GM19463 (cell line): ENCODE data around the gene MEGF9.
A peak's percentile ranks its signal among the peaks of the same experiment; 100 is the strongest.
"Not testable (repeated sequence)": the region's sequence is repeated elsewhere in the genome, so short reads cannot be mapped to it uniquely, and the experiment has no call there.

Source experiments
- ATAC-seq: cut with Tn5 transposase; IDR thresholded peaks from one replicate; pipeline ENCODE4 v1.9.1; 2021; ENCODE audit warnings: mild to moderate bottlenecking, moderate library complexity; ENCODE audit not compliant: unreplicated experiment

The MEGF9 gene

GRCh38 chr9:120580051-120580896 is 134.0 kb downstream of the MEGF9 start, which contains the start of gene CDK5RAP2:
Gene CDK5RAP2 (minus strand): TSS chr9:120580167. CDS start chr9:120579978, 189 bp downstream.
- ATAC-seq = peak; percentile 87

GRCh38 chr9:120579139-120580050 is 134.9 kb downstream of the MEGF9 start:
- peak; percentile 18 for ATAC-seq

- ATAC-seq = no peak
These were observed 139.8 kb downstream of the MEGF9 start for GRCh38 chr9:120574473-120574872.

GRCh38 chr9:120572472-120572871 is 141.8 kb downstream of the MEGF9 start:
- ATAC-seq = no peak

GRCh38 chr9:120571443-120572257 is 142.6 kb downstream of the MEGF9 start:
- ATAC-seq = no peak

GRCh38 chr9:120570296-120570695 is 144.0 kb downstream of the MEGF9 start:
- no peak for ATAC-seq

- ATAC-seq = no peak
These were observed 144.7 kb downstream of the MEGF9 start for GRCh38 chr9:120569556-120569955.

GRCh38 chr9:120568816-120569215 is 145.5 kb downstream of the MEGF9 start:
- ATAC-seq = no peak

GRCh38 chr9:120567874-120568273 is 146.4 kb downstream of the MEGF9 start:
- ATAC-seq = no peak

- ATAC-seq = no peak
These were observed 147.2 kb downstream of the MEGF9 start for GRCh38 chr9:120567081-120567480.

- no peak for ATAC-seq
These were observed 149.7 kb downstream of the MEGF9 start for GRCh38 chr9:120564589-120564988.

- no peak for ATAC-seq
These were observed 151.3 kb downstream of the MEGF9 start for GRCh38 chr9:120562861-120563443.

GRCh38 chr9:120561709-120562108 is 152.6 kb downstream of the MEGF9 start:
- ATAC-seq = no peak

- ATAC-seq = no peak
These were observed 154.7 kb downstream of the MEGF9 start for GRCh38 chr9:120559546-120559945.

- ATAC-seq = no peak
These were observed 155.8 kb downstream of the MEGF9 start for GRCh38 chr9:120558454-120558853.

- no peak for ATAC-seq
These were observed 157.1 kb downstream of the MEGF9 start for GRCh38 chr9:120557205-120557604.

- ATAC-seq = no peak
These were observed 157.5 kb downstream of the MEGF9 start for GRCh38 chr9:120556775-120557174.

- ATAC-seq = no peak
These were observed 158.4 kb downstream of the MEGF9 start for GRCh38 chr9:120555839-120556238.

- not testable (repeated sequence) for ATAC-seq
These were observed 162.0 kb downstream of the MEGF9 start for GRCh38 chr9:120552210-120552704.
